ENCODE measurements around the gene ACTG1.

ACTG1 gene

DNA sequence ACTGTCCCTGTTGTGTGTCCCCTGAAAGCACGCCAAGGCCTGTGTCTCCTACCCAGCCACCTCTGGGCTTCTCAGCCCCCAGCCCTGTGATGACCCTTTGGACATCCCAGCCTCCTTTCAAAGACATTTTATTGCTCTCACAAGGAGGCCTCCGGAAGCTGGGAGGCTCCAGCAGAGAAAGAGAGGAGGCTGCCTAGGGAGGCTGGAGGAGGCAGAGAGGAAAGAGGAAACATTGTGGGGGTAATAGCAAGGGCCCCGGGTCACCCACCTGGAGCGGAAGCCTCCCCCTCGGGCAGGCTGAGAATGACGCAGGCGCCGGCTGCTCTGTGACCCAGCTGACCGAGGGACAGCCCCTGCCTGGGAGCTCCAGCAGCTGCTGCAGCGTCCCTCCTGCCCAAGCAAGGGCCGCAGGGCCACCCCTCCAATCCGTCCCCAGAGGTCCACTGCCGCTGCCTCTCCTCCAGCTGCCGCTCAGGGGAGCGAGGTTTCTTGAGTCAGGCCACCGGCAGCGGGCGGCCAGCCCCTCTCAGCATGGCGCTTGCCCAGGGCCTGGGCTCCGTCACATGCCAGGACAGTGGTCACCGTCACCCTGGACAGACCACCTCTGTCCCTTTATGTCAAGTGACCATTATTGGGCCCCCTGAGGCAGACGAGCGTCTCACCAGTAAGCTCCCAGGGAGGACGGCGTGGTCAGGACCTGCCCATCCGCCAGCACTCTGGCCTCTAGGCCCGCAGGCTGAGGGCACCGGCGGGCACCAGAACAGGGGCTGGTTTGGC is 29.3 kb downstream of the ACTG1 start:
- no peak overlapping the region for H4K91ac ChIP-seq (ENCODE audit: low read depth, low read length, poor library complexity)
- DNase-seq (ENCODE audit: low spot score), result no peak
- H3K79me1 ChIP-seq (ENCODE audit: low read depth, low read length), result no peaks in the 10 kb centered on the region
- H3K9me3 ChIP-seq (replicated peaks in 1 of 2; ENCODE audit: control insufficient read depth in 2 of 2, insufficient read depth in 1 of 2, low read depth in 1 of 2, low read length in 2 of 2), result no peaks in the 10 kb centered on the region
- H2BK12ac ChIP-seq (ENCODE audit: low read length), result peak overlapping the region; percentile 93
- peaks cover 0 to 28% (median 0%) of the 10 kb centered on the region in 3 experiments for H3K27me3 ChIP-seq (ENCODE audit: control insufficient read depth in 3 of 3, insufficient read depth in 3 of 3, low read depth in 1 of 3, low read length in 3 of 3)
- H2BK15ac ChIP-seq (ENCODE audit: low read length), result peak overlapping the region; percentile 97
- no peak overlapping the region for H3K14ac ChIP-seq (ENCODE audit: low read length)
- H2BK5ac ChIP-seq (ENCODE audit: low read length), result peak overlapping the region; percentile 26
- H3K4me3 ChIP-seq (ENCODE audit: low read length in 2 of 2), result peak overlapping the region; percentile 17 to 46
- peak overlapping the region; percentile 100 for H2AFZ ChIP-seq (ENCODE audit: low read length)
- H2AK5ac ChIP-seq (ENCODE audit: low read depth, low read length), result peak overlapping the region; percentile 88
- no peak overlapping the region for H3K27ac ChIP-seq (replicated peaks; ENCODE audit: low read length)
- H4K8ac ChIP-seq (ENCODE audit: low read depth, low read length), result no peak overlapping the region
- no peak overlapping the region for H2BK120ac ChIP-seq (ENCODE audit: low read depth, low read length)
- no CpG with 5 or more reads among the region's 29 CpGs for WGBS, 2 donors (ENCODE audit: extremely low coverage in 2 of 2, insufficient read length in 2 of 2, insufficient replicate concordance in 1 of 2)
- peaks cover 19 to 61% of the 10 kb centered on the region in 2 donors for H3K4me1 ChIP-seq (ENCODE audit: control insufficient read depth in 2 of 2, insufficient read depth in 1 of 2, low read depth in 1 of 2, low read length in 2 of 2)
- no peak overlapping the region for H3K4ac ChIP-seq (ENCODE audit: low read length)
- H3K36me3 ChIP-seq (replicated peaks in 1 of 2; ENCODE audit: control insufficient read depth in 2 of 2, insufficient read depth in 2 of 2, low read length in 2 of 2), result no peaks in the 10 kb centered on the region
- H3K4me2 ChIP-seq (ENCODE audit: insufficient read depth, low read length, poor library complexity, severe bottlenecking), result peak overlapping the region; percentile 84
- peak overlapping the region; percentile 15 for H3K23ac ChIP-seq (ENCODE audit: low read depth, low read length, poor library complexity)
- H3K9ac ChIP-seq (ENCODE audit: low read depth, low read length, poor library complexity), result peak overlapping the region; percentile 87
- H3K18ac ChIP-seq (ENCODE audit: low read length), result peak overlapping the region; percentile 96

GRCh38 chr17:81482673-81483072 is 29.9 kb downstream of the ACTG1 start:
- Histone ChIP-seq H3K14ac (ENCODE audit: low read length) (no peak overlapping the region), H4K91ac (ENCODE audit: low read depth, low read length, poor library complexity) (no peak overlapping the region), H2BK15ac (ENCODE audit: low read length) (no peak overlapping the region), H2AFZ (ENCODE audit: low read length) (no peak overlapping the region), H3K79me1 (ENCODE audit: low read depth, low read length) (no peaks in the 10 kb centered on the region), H3K4me3 (ENCODE audit: low read length in 2 of 2) (peak overlapping the region; percentile 17 to 46), H3K36me3 (replicated peaks in 1 of 2; ENCODE audit: control insufficient read depth in 2 of 2, insufficient read depth in 2 of 2, low read length in 2 of 2) (no peaks in the 10 kb centered on the region), H3K4me1 (ENCODE audit: control insufficient read depth in 2 of 2, insufficient read depth in 1 of 2, low read depth in 1 of 2, low read length in 2 of 2) (peaks cover 20 to 67% of the 10 kb centered on the region in 2 donors), H3K18ac (ENCODE audit: low read length) (no peak overlapping the region), H3K27ac (replicated peaks; ENCODE audit: low read length) (no peak overlapping the region), H3K27me3 (ENCODE audit: control insufficient read depth in 3 of 3, insufficient read depth in 3 of 3, low read depth in 1 of 3, low read length in 3 of 3) (peaks cover 0 to 28% (median 0%) of the 10 kb centered on the region in 3 experiments), H3K23ac (ENCODE audit: low read depth, low read length, poor library complexity) (no peak overlapping the region), H3K4me2 (ENCODE audit: insufficient read depth, low read length, poor library complexity, severe bottlenecking) (no peak overlapping the region), H2BK12ac (ENCODE audit: low read length) (no peak overlapping the region), H3K4ac (ENCODE audit: low read length) (no peak overlapping the region), H3K9ac (ENCODE audit: low read depth, low read length, poor library complexity) (no peak overlapping the region), H2BK120ac (ENCODE audit: low read depth, low read length) (no peak overlapping the region), H2AK5ac (ENCODE audit: low read depth, low read length) (peak overlapping the region; percentile 28), H3K9me3 (replicated peaks in 1 of 2; ENCODE audit: control insufficient read depth in 2 of 2, insufficient read depth in 1 of 2, low read depth in 1 of 2, low read length in 2 of 2) (no peaks in the 10 kb centered on the region), H2BK5ac (ENCODE audit: low read length) (no peak overlapping the region), H4K8ac (ENCODE audit: low read depth, low read length) (no peak overlapping the region)
- DNase-seq (ENCODE audit: low spot score), result no peak
- no CpG with 5 or more reads among the region's 11 CpGs for WGBS, 2 donors (ENCODE audit: extremely low coverage in 2 of 2, insufficient read length in 2 of 2, insufficient replicate concordance in 1 of 2)

GRCh38 chr17:81481815-81482505 is 30.6 kb downstream of the ACTG1 start:
- peak overlapping the region; percentile 93 for H2BK15ac ChIP-seq (ENCODE audit: low read length)
- H3K9me3 ChIP-seq (replicated peaks in 1 of 2; ENCODE audit: control insufficient read depth in 2 of 2, insufficient read depth in 1 of 2, low read depth in 1 of 2, low read length in 2 of 2), result peaks cover 0 to under 1% of the 10 kb centered on the region in 2 donors
- peak overlapping the region; percentile 65 for H3K4me2 ChIP-seq (ENCODE audit: insufficient read depth, low read length, poor library complexity, severe bottlenecking)
- H3K36me3 ChIP-seq (replicated peaks in 1 of 2; ENCODE audit: control insufficient read depth in 2 of 2, insufficient read depth in 2 of 2, low read length in 2 of 2), result no peaks in the 10 kb centered on the region
- H3K18ac ChIP-seq (ENCODE audit: low read length), result peak overlapping the region; percentile 89
- no peak overlapping the region for H3K23ac ChIP-seq (ENCODE audit: low read depth, low read length, poor library complexity)
- H3K4me1 ChIP-seq (ENCODE audit: control insufficient read depth in 2 of 2, insufficient read depth in 1 of 2, low read depth in 1 of 2, low read length in 2 of 2), result peaks cover 18 to 73% of the 10 kb centered on the region in 2 donors
- peak overlapping the region; percentile 37 for H2BK120ac ChIP-seq (ENCODE audit: low read depth, low read length)
- no peaks in the 10 kb centered on the region for H3K79me1 ChIP-seq (ENCODE audit: low read depth, low read length)
- no peak for DNase-seq (ENCODE audit: low spot score)
- no peak overlapping the region for H4K8ac ChIP-seq (ENCODE audit: low read depth, low read length)
- no peak overlapping the region for H3K27ac ChIP-seq (replicated peaks; ENCODE audit: low read length)
- no peak overlapping the region for H2BK12ac ChIP-seq (ENCODE audit: low read length)
- H4K91ac ChIP-seq (ENCODE audit: low read depth, low read length, poor library complexity), result no peak overlapping the region
- H2AFZ ChIP-seq (ENCODE audit: low read length), result peak overlapping the region; percentile 80
- H3K9ac ChIP-seq (ENCODE audit: low read depth, low read length, poor library complexity), result no peak overlapping the region
- peak overlapping the region; percentile 19 to 34 for H3K4me3 ChIP-seq (ENCODE audit: low read length in 2 of 2)
- H3K14ac ChIP-seq (ENCODE audit: low read length), result no peak overlapping the region
- no peak overlapping the region for H3K4ac ChIP-seq (ENCODE audit: low read length)
- H2BK5ac ChIP-seq (ENCODE audit: low read length), result peak overlapping the region; percentile 1
- H3K27me3 ChIP-seq (ENCODE audit: control insufficient read depth in 3 of 3, insufficient read depth in 3 of 3, low read depth in 1 of 3, low read length in 3 of 3), result peaks cover 0 to 28% (median 0%) of the 10 kb centered on the region in 3 experiments
- peak overlapping the region; percentile 28 for H2AK5ac ChIP-seq (ENCODE audit: low read depth, low read length)
- WGBS, 2 donors (ENCODE audit: extremely low coverage in 2 of 2, insufficient read length in 2 of 2, insufficient replicate concordance in 1 of 2), result no CpG with 5 or more reads among the region's 18 CpGs

Data from neuronal stem cell (in vitro differentiated cells).